K562 (cell line): ENCODE data around the gene CMTM1. TPM values are rescaled to one million over a fixed set of nuclear protein-coding genes. Genes with fewer than 3 reads are reported as not detected.
"Not testable (repeated sequence)": the region's sequence is repeated elsewhere in the genome, so short reads cannot be mapped to it uniquely, and the experiment has no call there.

Experiments used
- ATAC-seq: fragments of 200-7000 bp; cut with Tn5 transposase; 3 replicates; pipeline ENCODE4 v1.9.1; 2020; ENCODE audit warnings: moderate library complexity
- BruUV-seq: library from RNA; stranded (reverse); fragments of 400-500 nt; replicated peaks from 2 replicates; lab custom pipeline; 2021; lab: Mats Ljungman, UMichigan
- CTCF ChIA-PET: fragments of 300-600 bp; formaldehyde crosslinking; extraction: SDS; loops from one replicate; lab custom pipeline; 2021; ENCODE audit warnings: low intra/inter-chr PET ratio; lab: Yijun Ruan, JAX
- POLR2A ChIA-PET: fragments of 300-600, 350-650 bp; sonication (Branson Sonifier 250); formaldehyde crosslinking; extraction: SDS; loops from one replicate; lab custom pipeline; 2021; ENCODE audit warnings: antibody characterized with exemption, inconsistent platforms; lab: Yijun Ruan, JAX
- DNase-seq, 4 experiments: peaks; one replicate each; pipeline versions ENCODE4 v3.0.0 to v3.0.0-alpha.2; 2011 to 2018; ENCODE audit warnings: low spot score in 3 of 4, mixed read lengths in 3 of 4; ENCODE audit errors: extremely low read depth in 1 of 4
- FAIRE-seq: peaks from 2 replicates; lab custom pipeline; 2011; peaks lifted over from hg19 to GRCh38; lab: Jason Lieb, UNC
- H2AFZ ChIP-seq: 2 replicates; pipeline ENCODE4 v1.6.0; 2011; ENCODE audit warnings: low read depth, low read length, control low read depth, inconsistent platforms
- H3K27ac ChIP-seq: fragments of 200-600 bp; 3 replicates; pipeline ENCODE4 v1.8.0; 2011; ENCODE audit warnings: low read depth, mild to moderate bottlenecking, control low read depth, inconsistent platforms, low read length, moderate library complexity, mixed read lengths; ENCODE audit errors: extremely low read depth
- H3K27me3 ChIP-seq, 2 experiments: fragments of 300-600 bp in 1 of 2; 2 replicates in 1 of 2; 3 replicates in 1 of 2; pipeline versions ENCODE4 v1.6.0 to v1.8.0; 2011; ENCODE audit warnings: inconsistent platforms in 2 of 2, low read length in 2 of 2, mild to moderate bottlenecking in 1 of 2, mixed read lengths in 1 of 2, moderate library complexity in 1 of 2; ENCODE audit not compliant: control insufficient read depth in 2 of 2, insufficient read depth in 2 of 2
- H3K36me3 ChIP-seq: fragments of 300-600 bp; 3 replicates; pipeline ENCODE4 v1.8.0; 2011; ENCODE audit warnings: mild to moderate bottlenecking, low read length, inconsistent platforms; ENCODE audit not compliant: control insufficient read depth, insufficient read depth
- H3K4me1 ChIP-seq, 2 experiments: fragments of 200-600 bp in 1 of 2; replicated peaks in 1 of 2; 2 replicates in 1 of 2; 3 replicates in 1 of 2; pipeline versions ENCODE4 v1.5.1 to v1.8.0; 2011; ENCODE audit warnings: inconsistent platforms in 2 of 2, low read length in 2 of 2, mild to moderate bottlenecking in 1 of 2, mixed read lengths in 1 of 2, moderate library complexity in 1 of 2; ENCODE audit not compliant: control insufficient read depth in 2 of 2, insufficient read depth in 2 of 2
- H3K4me2 ChIP-seq: 2 replicates; pipeline ENCODE4 v1.6.1; 2011; ENCODE audit warnings: low read length, control low read depth, inconsistent platforms, mixed read lengths; ENCODE audit not compliant: insufficient read depth
- H3K4me3 ChIP-seq: fragments of 200-600 bp; sonication (generic), shearing (Covaris generic); 2 replicates; pipeline ENCODE4 v1.5.1; 2016; ENCODE audit warnings: control low read depth, inconsistent platforms
- H3K79me2 ChIP-seq: fragments of 200-600 bp; 3 replicates; pipeline ENCODE4 v1.8.0; 2011; ENCODE audit warnings: low read length, inconsistent platforms; ENCODE audit not compliant: control insufficient read depth, insufficient read depth
- H3K9ac ChIP-seq, 2 experiments: 2 replicates each; pipeline versions ENCODE4 v1.6.0 to v1.6.1; 2011; ENCODE audit warnings: low read depth in 2 of 2, low read length in 2 of 2, control low read depth in 1 of 2, inconsistent platforms in 1 of 2, mild to moderate bottlenecking in 1 of 2, mixed read lengths in 1 of 2; ENCODE audit not compliant: insufficient read depth in 1 of 2
- H3K9me1 ChIP-seq: one replicate; pipeline ENCODE4 v1.6.0; 2011; ENCODE audit warnings: inconsistent platforms, mild to moderate bottlenecking, low read length, moderate library complexity; ENCODE audit not compliant: control insufficient read depth, insufficient read depth
- H3K9me3 ChIP-seq: replicated peaks from 2 replicates; pipeline ENCODE4 v1.5.1; 2011; ENCODE audit warnings: low read depth, low read length, inconsistent platforms; ENCODE audit not compliant: control insufficient read depth, insufficient read depth
- H4K20me1 ChIP-seq: replicated peaks from 2 replicates; pipeline ENCODE4 v1.6.1; 2011; ENCODE audit warnings: low read length, inconsistent platforms, mixed read lengths; ENCODE audit not compliant: control insufficient read depth, insufficient read depth
- BCOR ChIP-seq: fragments of 450-650 bp; IDR thresholded peaks from 2 replicates; pipeline ENCODE4 v1.6.1; 2016
- C11orf30 ChIP-seq: fragments of 450-650 bp; IDR thresholded peaks from 2 replicates; pipeline ENCODE4 v1.6.1; 2016; ENCODE audit warnings: low read depth, mild to moderate bottlenecking
- CTBP1 ChIP-seq: fragments of 450-650 bp; IDR thresholded peaks from 2 replicates; pipeline ENCODE4 v1.6.1; 2016; ENCODE audit warnings: borderline replicate concordance
- KDM1A ChIP-seq, 2 experiments: fragments of 450-650 bp; IDR thresholded peaks; 2 replicates each; pipeline ENCODE4 v1.6.1; 2016; ENCODE audit warnings: mild to moderate bottlenecking in 2 of 2
- MYBL2 ChIP-seq, 2 experiments: fragments of 450-650 bp in 1 of 2; sonication (generic) in 1 of 2; formaldehyde crosslinking in 1 of 2; IDR thresholded peaks; 2 replicates each; pipeline versions ENCODE4 v1.6.1 to v1.8.1; 2017 to 2022; ENCODE audit warnings: borderline replicate concordance in 1 of 2, inconsistent platforms in 1 of 2, low read depth in 1 of 2, mild to moderate bottlenecking in 1 of 2, missing genetic modification reagents in 1 of 2, moderate library complexity in 1 of 2
- ZNF146 ChIP-seq: IDR thresholded peaks from one replicate; pipeline ENCODE4 v1.6.1; 2018; ENCODE audit warnings: missing compliant biosample characterization; ENCODE audit not compliant: unreplicated experiment
- ZNF316 ChIP-seq: fragments of 450-650 bp; IDR thresholded peaks from 2 replicates; pipeline ENCODE4 v1.6.1; 2016
- WGBS: fragments of 100-300 bp; shearing (Covaris generic); methylation state at CpG from one replicate; pipeline ENCODE4 v1.1.6; 2016; ENCODE audit warnings: low coverage, mixed read lengths; ENCODE audit not compliant: insufficient coverage; ENCODE audit errors: missing lambda C conversion rate; 5-methylcytosine and 5-hydroxymethylcytosine counted together
- in situ Hi-C: fragments of 300-500 bp; cut with MboI; formaldehyde crosslinking; loops from 4 replicates; pipeline ENCODE4 v1.15.0; 2018; ENCODE audit warnings: inconsistent platforms, mixed read lengths
- intact Hi-C: fragments of 100-400 bp; cut with micrococcal nuclease; formaldehyde crosslinking; loops from 2 replicates; pipeline ENCODE4 v1.14.2; 2022
- polyA plus RNA-seq, 8 experiments: library from polyadenylated mRNA; depleted of rRNA in 4 of 8; stranded (reverse) in 5 of 8; unstranded in 3 of 8; fragments of >200 nt; fragmentation: Nextera tagmentation in 2 of 8; fragmentation: Illumina TruSeq in 1 of 8; extraction: Ambion mirVana in 2 of 8; extraction: Trizol in 1 of 8; gene quantifications; 2 replicates each; pipeline versions ENCODE4 v1.2.1 to v1.2.3, GENCODE V29; 2011 to 2014; ENCODE audit warnings: inconsistent platforms in 1 of 8, missing spikeins in 1 of 8
- total RNA-seq, 7 experiments: library from RNA; depleted of rRNA in 6 of 7; stranded (reverse); fragments of >200 nt in 6 of 7; fragmentation: Illumina TruSeq in 2 of 7; extraction: Trizol in 2 of 7; gene quantifications; 2 replicates each; pipeline versions ENCODE4 v1.2.1 to v1.2.3, GENCODE V29; 2011 to 2021; ENCODE audit warnings: low replicate concordance in 1 of 7

CMTM1 gene
- total and polyA plus RNA-seq, 9 of the 15 experiments (the other 6 are each of a cell fraction or from before 2014, with no cell fraction given), result 0.25 to 2.6 (median 1.1) TPM; not detected in 2

DNA sequence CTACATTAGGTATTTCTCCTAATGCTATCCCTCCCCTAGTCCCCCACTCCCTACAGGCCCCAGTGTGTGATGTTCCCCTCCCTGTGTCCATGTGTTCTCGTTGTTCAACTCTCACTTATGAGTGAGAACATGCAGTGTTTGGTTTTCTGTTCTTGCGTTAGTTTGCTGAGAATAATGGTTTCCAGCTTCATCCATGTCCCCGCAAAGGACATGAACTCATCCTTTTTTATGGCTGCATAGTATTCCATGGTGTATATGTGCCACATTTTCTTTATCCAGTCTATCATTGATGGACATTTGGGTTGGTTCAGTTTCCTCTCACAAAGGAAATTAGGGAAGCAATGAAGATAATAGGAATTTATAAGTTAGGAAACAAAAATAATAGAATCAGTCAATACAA, 1.0 kb downstream of the CMTM1 start:
- peaks cover 41% of the 10 kb centered on the region; the same call in 2 of the 3 replicates for H3K36me3 ChIP-seq
- 100% methylated on average over 2 of the region's 3 CpGs for WGBS
- peak; percentile 86 for TF ChIP-seq ZNF146
- peak; percentile 45; the same call in 1 of the 2 replicates for TF ChIP-seq BCOR
- TF ChIP-seq KDM1A (IDR thresholded peaks at IDR 0.05), result peak in 1 of 2 experiments; percentile 40; a peak in 1 of 4 replicates
- TF ChIP-seq, all 486 proteins: peak for 3; not testable (repeated sequence) for 483
- H3K79me2 ChIP-seq, H3K4me3 ChIP-seq, H3K27me3 ChIP-seq, H3K4me2 ChIP-seq, H4K20me1 ChIP-seq, in situ Hi-C loops, ATAC-seq, intact Hi-C loops, H3K9ac ChIP-seq, H2AFZ ChIP-seq, H3K27ac ChIP-seq, CTCF ChIA-PET, H3K9me1 ChIP-seq, BruUV-seq, FAIRE-seq, POLR2A ChIA-PET, H3K9me3 ChIP-seq, DNase-seq: not testable (repeated sequence)
- peaks cover 4 to 11% of the 10 kb centered on the region in 2 experiments for H3K4me1 ChIP-seq

DNA sequence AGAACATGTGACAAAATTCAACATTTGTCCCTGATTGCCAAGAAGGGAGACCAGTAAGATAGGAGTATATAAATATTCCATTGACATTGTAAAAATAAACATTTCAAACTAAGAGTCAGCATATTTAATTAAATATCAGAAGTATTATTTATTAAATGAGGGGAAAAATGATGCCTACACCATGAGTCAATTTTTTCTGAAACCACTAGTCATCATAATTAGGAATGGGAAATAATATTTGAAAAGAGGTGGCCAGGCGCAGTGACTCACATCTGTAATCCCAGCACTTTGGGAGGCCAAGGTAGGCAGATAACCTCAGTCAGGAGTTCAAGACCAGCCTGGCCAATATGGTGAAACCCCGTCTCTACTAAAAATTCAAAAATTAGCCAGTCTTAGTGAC, 2.1 kb downstream of the CMTM1 start:
- no peaks in the 10 kb centered on the region for H3K27me3 ChIP-seq
- H3K27ac ChIP-seq, result no peak overlapping the region
- H3K4me2 ChIP-seq, result no peak overlapping the region
- TF ChIP-seq ZNF316, result peak; percentile 75
- no peak for TF ChIP-seq MYBL2 (IDR thresholded peaks at IDR 0.05; ENCODE audit: low read depth)
- TF ChIP-seq MYBL2 (CRISPR knock-in tag; IDR thresholded peaks at IDR 0.05; ENCODE audit: borderline replicate concordance), result no peak
- TF ChIP-seq CTBP1, result no peak
- TF ChIP-seq C11orf30, result peak; percentile 43; the same call in 1 of the 2 replicates
- POLR2A ChIA-PET, result no interaction called here
- H3K9me3 ChIP-seq, result no peaks in the 10 kb centered on the region
- H3K9ac ChIP-seq, result no peak overlapping the region
- no TSS peak for BruUV-seq
- in situ Hi-C loops (no loop called here), intact Hi-C loops (no loop called here)
- H2AFZ ChIP-seq, result no peak overlapping the region
- DNase-seq, result no peak
- no peak for FAIRE-seq
- H3K9me1 ChIP-seq, result no peaks in the 10 kb centered on the region
- CTCF ChIA-PET, result no interaction called here
- no peaks in the 10 kb centered on the region for H4K20me1 ChIP-seq
- peaks cover 32% of the 10 kb centered on the region; the same call in 1 of the 3 replicates for H3K36me3 ChIP-seq
- H3K79me2 ChIP-seq, result no peaks in the 10 kb centered on the region
- WGBS, result 63% methylated on average over 2 of the region's 2 CpGs
- peaks cover 8% of the 10 kb centered on the region in 2 experiments; a peak in 4 of 5 replicates for H3K4me1 ChIP-seq
- H3K4me3 ChIP-seq, result no peak overlapping the region
- no peak for ATAC-seq
